ENCODE data around the gene THUMPD3. TPM values are rescaled to one million over a fixed set of nuclear protein-coding genes. Genes with fewer than 3 reads are reported as not detected.
A peak's percentile ranks its signal among the peaks of the same experiment; 100 is the strongest.

The THUMPD3 gene
- total RNA-seq, 1 experiment from 2014 or later: 58.4 TPM

DNA sequence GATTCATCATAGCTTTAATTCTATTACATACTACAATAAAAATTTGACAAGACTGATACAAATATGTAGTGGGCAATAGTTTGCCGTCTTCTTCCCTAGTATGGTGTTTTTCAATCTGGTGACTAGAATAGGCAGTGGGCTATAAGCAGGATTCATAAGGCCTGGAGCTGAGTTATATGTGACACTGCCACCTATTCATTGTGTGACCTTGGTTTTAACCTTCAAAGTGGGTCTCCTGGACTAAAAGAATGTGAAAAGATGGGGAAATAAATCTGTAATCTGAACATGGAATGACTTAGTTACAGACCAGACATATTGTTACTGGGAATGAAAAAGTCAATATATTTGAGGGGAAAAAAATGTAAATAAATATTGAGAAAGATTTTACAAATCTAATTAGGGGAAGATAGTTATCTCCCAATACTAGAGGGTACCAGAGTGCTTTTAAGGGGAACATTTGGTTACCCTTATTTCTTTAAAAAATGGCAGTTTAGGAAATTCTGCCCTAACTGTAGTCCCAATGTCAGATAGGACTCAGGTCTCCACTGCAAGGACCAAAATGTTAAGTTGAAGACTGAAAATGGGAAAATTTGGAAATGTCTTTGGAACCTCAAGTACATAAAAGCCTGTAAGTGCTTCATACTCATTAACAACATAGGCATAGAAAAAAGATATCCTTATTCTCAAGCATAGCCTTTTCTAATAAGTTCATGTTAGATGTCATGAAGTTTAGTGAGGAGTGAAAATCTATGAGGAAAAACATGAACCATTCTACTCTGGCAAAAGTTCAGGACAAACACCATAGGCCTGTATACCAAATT, 23.9 kb downstream of the THUMPD3 start:
- Mint-ChIP-seq H3K4me1 (peaks cover 3 to 4% of the 10 kb centered on the region in 2 experiments; a peak in 3 of 4 replicates), H3K36me3 (ENCODE audit: insufficient read depth in 1 of 3, low read depth in 3 of 3) (peaks cover 32 to 86% (median 84%) of the 10 kb centered on the region in 3 experiments), H3K27me3 (ENCODE audit: low read depth) (no peaks in the 10 kb centered on the region), H3K9me3 (no peaks in the 10 kb centered on the region), H3K27ac (peak overlapping the region in 2 of 3 experiments; percentile 71 to 94; a peak in 3 of 7 replicates), H3K4me3 (no peak overlapping the region)
- TF ChIP-seq, protein P1, sequence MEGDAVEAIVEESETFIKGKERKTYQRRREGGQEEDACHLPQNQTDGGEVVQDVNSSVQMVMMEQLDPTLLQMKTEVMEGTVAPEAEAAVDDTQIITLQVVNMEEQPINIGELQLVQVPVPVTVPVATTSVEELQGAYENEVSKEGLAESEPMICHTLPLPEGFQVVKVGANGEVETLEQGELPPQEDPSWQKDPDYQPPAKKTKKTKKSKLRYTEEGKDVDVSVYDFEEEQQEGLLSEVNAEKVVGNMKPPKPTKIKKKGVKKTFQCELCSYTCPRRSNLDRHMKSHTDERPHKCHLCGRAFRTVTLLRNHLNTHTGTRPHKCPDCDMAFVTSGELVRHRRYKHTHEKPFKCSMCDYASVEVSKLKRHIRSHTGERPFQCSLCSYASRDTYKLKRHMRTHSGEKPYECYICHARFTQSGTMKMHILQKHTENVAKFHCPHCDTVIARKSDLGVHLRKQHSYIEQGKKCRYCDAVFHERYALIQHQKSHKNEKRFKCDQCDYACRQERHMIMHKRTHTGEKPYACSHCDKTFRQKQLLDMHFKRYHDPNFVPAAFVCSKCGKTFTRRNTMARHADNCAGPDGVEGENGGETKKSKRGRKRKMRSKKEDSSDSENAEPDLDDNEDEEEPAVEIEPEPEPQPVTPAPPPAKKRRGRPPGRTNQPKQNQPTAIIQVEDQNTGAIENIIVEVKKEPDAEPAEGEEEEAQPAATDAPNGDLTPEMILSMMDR (conservative IDR thresholded peaks at IDR 0.05): no peak
- Histone ChIP-seq H3K79me1 (ENCODE audit: insufficient read depth, low read depth, low read length, poor library complexity, severe bottlenecking) (no peaks in the 10 kb centered on the region), H2AFZ (ENCODE audit: low read length) (no peak overlapping the region), H2BK120ac (ENCODE audit: low read depth, low read length, poor library complexity, severe bottlenecking) (no peak overlapping the region), H3K4me2 (ENCODE audit: insufficient read depth, insufficient read length, low read length) (no peak overlapping the region), H3K23me2 (ENCODE audit: insufficient read length, low read depth, low read length, poor library complexity, severe bottlenecking) (no peaks in the 10 kb centered on the region), H3K27me3 (ENCODE audit: insufficient read depth, low read length) (no peaks in the 10 kb centered on the region), H3K56ac (ENCODE audit: insufficient read length, low read depth, low read length) (no peak overlapping the region), H2BK5ac (ENCODE audit: insufficient read length, low read length) (no peak overlapping the region), H4K8ac (replicated peaks; ENCODE audit: insufficient read length, low read depth, low read length) (no peak overlapping the region), H2BK12ac (ENCODE audit: insufficient read length, low read depth, low read length) (no peak overlapping the region), H2BK15ac (ENCODE audit: low read depth, low read length) (no peak overlapping the region), H3K79me2 (ENCODE audit: insufficient read depth, low read length) (0 out of 2 replicates have a peak, but pooled peaks cover 2% of the 10 kb centered on the region), H3T11ph (ENCODE audit: low read length) (no peak overlapping the region), H4K91ac (ENCODE audit: insufficient read length, low read depth, low read length) (no peak overlapping the region), H3K4me1 (ENCODE audit: insufficient read depth, low read length) (no peaks in the 10 kb centered on the region), H3K18ac (ENCODE audit: insufficient read length, low read depth, low read length) (no peak overlapping the region), H3K9ac (ENCODE audit: extremely low read depth, insufficient read length, low read length) (no peak overlapping the region), H4K5ac (ENCODE audit: insufficient read length, low read depth, low read length) (no peak overlapping the region), H3K27ac (ENCODE audit: insufficient read length, low read depth, low read length) (no peak overlapping the region), H3K23ac (ENCODE audit: insufficient read length, low read depth, low read length) (no peak overlapping the region), H4K20me1 (ENCODE audit: control insufficient read depth, insufficient read depth, insufficient read length) (no peaks in the 10 kb centered on the region), H2BK20ac (ENCODE audit: low read depth, low read length, poor library complexity, severe bottlenecking) (no peak overlapping the region), H3K14ac (ENCODE audit: insufficient read depth, low read length) (no peak overlapping the region), H2AK5ac (ENCODE audit: insufficient read length, low read length) (no peak overlapping the region), H3K9me3 (ENCODE audit: control insufficient read depth, low read depth, low read length) (no peaks in the 10 kb centered on the region), H3K4ac (ENCODE audit: low read depth, low read length) (no peak overlapping the region)
- no peak for DNase-seq
- WGBS (ENCODE audit: extremely low coverage, insufficient read length, low lambda C conversion rate): no CpG with 5 or more reads among the region's 1 CpG
